Osteoblast (primary cell): Measurements from ENCODE around the gene CDK3. TPM values are rescaled to one million over a fixed set of nuclear protein-coding genes. Genes with fewer than 3 reads are reported as not detected.

ENCODE experiments used
- DNase-seq: peaks from one replicate; pipeline ENCODE4 v3.0.0; 2011; ENCODE audit warnings: low spot score, mixed read lengths; ENCODE audit not compliant: insufficient read length; ENCODE audit errors: missing footprints
- H2AFZ ChIP-seq: 2 replicates; pipeline ENCODE4 v1.6.0; 2011; ENCODE audit warnings: mild to moderate bottlenecking, low read length
- H3K27ac ChIP-seq: 2 replicates; pipeline ENCODE4 v1.5.1; 2011; ENCODE audit warnings: mild to moderate bottlenecking, low read depth, low read length, moderate library complexity
- H3K27me3 ChIP-seq: 2 replicates; pipeline ENCODE4 v1.6.0; 2012; ENCODE audit warnings: mild to moderate bottlenecking, control low read depth, inconsistent platforms, low read length, moderate library complexity; ENCODE audit not compliant: insufficient read depth
- H3K36me3 ChIP-seq: 2 replicates; pipeline ENCODE4 v1.5.1; 2011; ENCODE audit warnings: mild to moderate bottlenecking, low read length, control low read depth, moderate library complexity; ENCODE audit not compliant: insufficient read depth
- H3K4me1 ChIP-seq: 2 replicates; pipeline ENCODE4 v1.5.1; 2011; ENCODE audit warnings: mild to moderate bottlenecking, low read length, control low read depth, moderate library complexity; ENCODE audit not compliant: insufficient read depth
- H3K4me2 ChIP-seq: 2 replicates; pipeline ENCODE4 v1.6.0; 2011; ENCODE audit warnings: mild to moderate bottlenecking, low read length; ENCODE audit not compliant: insufficient read depth
- H3K4me3 ChIP-seq: fragments of 200-600 bp; sonication (generic); 3 replicates; pipeline ENCODE4 v1.5.1; 2012; ENCODE audit warnings: mild to moderate bottlenecking, low read length, inconsistent platforms; ENCODE audit not compliant: insufficient read depth
- H3K79me2 ChIP-seq: 2 replicates; pipeline ENCODE4 v1.6.0; 2012; ENCODE audit warnings: mild to moderate bottlenecking, low read length, control low read depth, inconsistent platforms; ENCODE audit not compliant: insufficient read depth
- H3K9me3 ChIP-seq: 2 replicates; pipeline ENCODE4 v1.5.1; 2011; ENCODE audit warnings: low read depth, low read length, control low read depth
- H4K20me1 ChIP-seq: 2 replicates; pipeline ENCODE4 v1.6.0; 2012; ENCODE audit warnings: mild to moderate bottlenecking, low read length, control low read depth; ENCODE audit not compliant: insufficient read depth
- CTCF ChIP-seq: IDR thresholded peaks from 2 replicates; pipeline ENCODE4 v1.5.1; 2011; ENCODE audit warnings: mild to moderate bottlenecking, low read depth, low read length, moderate library complexity; ENCODE audit errors: extremely low read depth
- total RNA-seq: library from RNA; depleted of rRNA; stranded (reverse); fragments of >200 nt; gene quantifications from 2 replicates; pipeline ENCODE4 v1.2.3, GENCODE V29; 2012

Gene CDK3
- total RNA-seq, 1 donor = 0.72 TPM

- Histone ChIP-seq H3K27me3 (no peaks in the 10 kb centered on the region), H4K20me1 (no peaks in the 10 kb centered on the region), H3K4me1 (peaks cover 24% of the 10 kb centered on the region), H2AFZ (no peak overlapping the region), H3K4me3 (no peak overlapping the region), H3K4me2 (no peak overlapping the region), H3K36me3 (no peaks in the 10 kb centered on the region), H3K27ac (peak overlapping the region; percentile 90), H3K9me3 (no peaks in the 10 kb centered on the region), H3K79me2 (peaks cover 50% of the 10 kb centered on the region)
- no peak for DNase-seq
- TF ChIP-seq CTCF = no peak
Observed at GRCh38 chr17:75981019-75981615, 19.5 kb upstream of the CDK3 start.

GRCh38 chr17:75983501-75984181, 17.0 kb upstream of the CDK3 start:
- Histone ChIP-seq H3K27me3 (no peaks in the 10 kb centered on the region), H3K4me1 (peaks cover 15% of the 10 kb centered on the region), H3K9me3 (no peaks in the 10 kb centered on the region), H3K4me2 (peak overlapping the region; percentile 39), H4K20me1 (no peaks in the 10 kb centered on the region), H3K79me2 (peaks cover 27% of the 10 kb centered on the region), H3K4me3 (no peak overlapping the region), H3K27ac (no peak overlapping the region), H3K36me3 (no peaks in the 10 kb centered on the region), H2AFZ (no peak overlapping the region)
- no peak for TF ChIP-seq CTCF
- peak; percentile 11 for DNase-seq

- Histone ChIP-seq H3K4me3 (no peak overlapping the region), H3K9me3 (no peaks in the 10 kb centered on the region), H3K27me3 (no peaks in the 10 kb centered on the region), H4K20me1 (no peaks in the 10 kb centered on the region), H3K27ac (no peak overlapping the region), H3K36me3 (no peaks in the 10 kb centered on the region), H3K79me2 (peaks cover 16% of the 10 kb centered on the region), H3K4me1 (peaks cover 15% of the 10 kb centered on the region), H2AFZ (no peak overlapping the region), H3K4me2 (no peak overlapping the region)
- DNase-seq = peak; percentile 41
- TF ChIP-seq CTCF = no peak
Observed at GRCh38 chr17:75985986-75986385, 14.7 kb upstream of the CDK3 start.

- Histone ChIP-seq H3K79me2 (peaks cover 16% of the 10 kb centered on the region), H2AFZ (no peak overlapping the region)
- no peak for TF ChIP-seq CTCF
Observed at GRCh38 chr17:75987041-75987440, 13.6 kb upstream of the CDK3 start.

More at GRCh38 chr17:75987041-75987440, 13.6 kb upstream of the CDK3 start:
- no peaks in the 10 kb centered on the region for H4K20me1 ChIP-seq
- peaks cover 10% of the 10 kb centered on the region for H3K4me1 ChIP-seq
- no peaks in the 10 kb centered on the region for H3K9me3 ChIP-seq
- H3K27ac ChIP-seq = no peak overlapping the region
- no peak for DNase-seq
- H3K36me3 ChIP-seq = peaks cover 5% of the 10 kb centered on the region
- H3K4me2 ChIP-seq = no peak overlapping the region
- no peak overlapping the region for H3K4me3 ChIP-seq
- no peaks in the 10 kb centered on the region for H3K27me3 ChIP-seq
